GM12892 (cell line): Measurements from ENCODE around the gene ENGASE.

Experiments
- POLR2A ChIP-seq: IDR thresholded peaks from 2 replicates; pipeline ENCODE4 v1.6.1; 2011; ENCODE audit warnings: low read depth, low read length, control low read depth
- POLR2AphosphoS5 ChIP-seq: IDR thresholded peaks from 2 replicates; pipeline ENCODE4 v1.6.1; 2011; ENCODE audit warnings: low read depth, low read length, control low read depth
- TAF1 ChIP-seq: IDR thresholded peaks from 2 replicates; pipeline ENCODE4 v1.6.1; 2011; ENCODE audit warnings: low read depth, mild to moderate bottlenecking, control low read depth, low read length, borderline replicate concordance

DNA sequence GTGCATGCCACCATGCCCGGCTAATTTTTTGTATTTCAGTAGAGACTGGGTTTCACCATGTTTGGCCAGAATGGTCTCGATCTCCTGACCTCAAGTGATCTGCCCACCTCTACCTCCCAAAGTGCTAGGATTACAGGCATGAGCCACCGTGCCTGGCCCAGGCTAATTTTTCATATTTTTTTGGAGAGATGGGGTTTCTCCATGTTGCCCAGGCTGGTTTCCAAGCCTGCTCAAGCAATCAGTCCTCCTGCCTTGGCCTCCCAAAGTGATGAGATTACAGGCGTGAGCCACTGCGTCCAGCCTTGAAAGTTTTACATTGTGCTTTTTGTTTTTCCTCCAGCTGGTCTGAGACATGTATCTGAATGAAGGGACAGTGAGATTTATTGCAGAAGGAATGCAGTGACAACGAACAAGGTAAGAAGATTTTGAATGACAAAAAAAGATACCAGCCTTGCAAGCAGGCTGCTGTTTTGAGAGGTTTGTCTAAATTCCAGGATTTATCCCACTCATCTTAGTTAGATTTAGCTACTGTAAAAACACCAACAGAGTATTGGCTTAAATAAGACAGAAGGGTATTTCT, 3.4 kb upstream of the ENGASE start:
- TF ChIP-seq POLR2AphosphoS5 (no peak), POLR2A (no peak), TAF1 (no peak)
